ENCODE data around the gene TNFRSF14.

TNFRSF14 gene

GRCh38 chr1:2530513-2531361 is 25.4 kb upstream of the TNFRSF14 start:
- Histone ChIP-seq H3K79me2 (ENCODE audit: insufficient read depth, low read length) (peaks cover 3% of the 10 kb centered on the region), H3K27ac (ENCODE audit: low read depth, low read length) (no peak overlapping the region), H3K27me3 (ENCODE audit: low read length) (no peaks in the 10 kb centered on the region), H3K4me2 (ENCODE audit: low read depth, low read length, poor library complexity, severe bottlenecking) (no peak overlapping the region), H4K20me1 (ENCODE audit: low read depth, low read length) (no peaks in the 10 kb centered on the region), H3K9me3 (ENCODE audit: insufficient read depth, low read length) (no peaks in the 10 kb centered on the region), H3K4me3 (ENCODE audit: insufficient read depth, low read length, poor library complexity, severe bottlenecking) (no peak overlapping the region), H3F3A (ENCODE audit: insufficient read depth) (no peaks in the 10 kb centered on the region), H2AFZ (ENCODE audit: low read depth, low read length, severe bottlenecking) (no peak overlapping the region), H3K36me3 (ENCODE audit: low read length) (no peaks in the 10 kb centered on the region), H3K9me2 (replicated peaks; ENCODE audit: insufficient read depth, low read length) (no peaks in the 10 kb centered on the region), H3K9ac (ENCODE audit: low read length) (no peak overlapping the region)
- TF ChIP-seq CTCF (IDR thresholded peaks at IDR 0.05; ENCODE audit: insufficient read depth, low read length, poor library complexity, severe bottlenecking) (no peak), EZH2phosphoT487 (conservative IDR thresholded peaks at IDR 0.05; ENCODE audit: low read length) (no peak)

- H3K36me3 ChIP-seq (ENCODE audit: low read length) = no peaks in the 10 kb centered on the region
- no peaks in the 10 kb centered on the region for H3F3A ChIP-seq (ENCODE audit: insufficient read depth)
- no peak overlapping the region for H3K9ac ChIP-seq (ENCODE audit: low read length)
- no peaks in the 10 kb centered on the region for H4K20me1 ChIP-seq (ENCODE audit: low read depth, low read length)
- no peaks in the 10 kb centered on the region for H3K27me3 ChIP-seq (ENCODE audit: low read length)
- H3K79me2 ChIP-seq (ENCODE audit: insufficient read depth, low read length) = no peaks in the 10 kb centered on the region
- H3K9me2 ChIP-seq (replicated peaks; ENCODE audit: insufficient read depth, low read length) = no peaks in the 10 kb centered on the region
- no peak overlapping the region for H3K4me2 ChIP-seq (ENCODE audit: low read depth, low read length, poor library complexity, severe bottlenecking)
- TF ChIP-seq EZH2phosphoT487 (conservative IDR thresholded peaks at IDR 0.05; ENCODE audit: low read length) (no peak), CTCF (IDR thresholded peaks at IDR 0.05; ENCODE audit: insufficient read depth, low read length, poor library complexity, severe bottlenecking) (no peak)
- no peak overlapping the region for H2AFZ ChIP-seq (ENCODE audit: low read depth, low read length, severe bottlenecking)
- H3K27ac ChIP-seq (ENCODE audit: low read depth, low read length) = no peak overlapping the region
- no peaks in the 10 kb centered on the region for H3K9me3 ChIP-seq (ENCODE audit: insufficient read depth, low read length)
- H3K4me3 ChIP-seq (ENCODE audit: insufficient read depth, low read length, poor library complexity, severe bottlenecking) = no peak overlapping the region
These were observed 23.5 kb upstream of the TNFRSF14 start for GRCh38 chr1:2532485-2533160.

- H3F3A ChIP-seq (ENCODE audit: insufficient read depth) = no peaks in the 10 kb centered on the region
- no peak for TF ChIP-seq EZH2phosphoT487 (conservative IDR thresholded peaks at IDR 0.05; ENCODE audit: low read length)
- TF ChIP-seq CTCF (IDR thresholded peaks at IDR 0.05; ENCODE audit: insufficient read depth, low read length, poor library complexity, severe bottlenecking) = no peak
- no peak overlapping the region for H3K4me3 ChIP-seq (ENCODE audit: insufficient read depth, low read length, poor library complexity, severe bottlenecking)
- no peak overlapping the region for H2AFZ ChIP-seq (ENCODE audit: low read depth, low read length, severe bottlenecking)
- H4K20me1 ChIP-seq (ENCODE audit: low read depth, low read length) = no peaks in the 10 kb centered on the region
- H3K9me3 ChIP-seq (ENCODE audit: insufficient read depth, low read length) = no peaks in the 10 kb centered on the region
- no peaks in the 10 kb centered on the region for H3K79me2 ChIP-seq (ENCODE audit: insufficient read depth, low read length)
- no peak overlapping the region for H3K4me2 ChIP-seq (ENCODE audit: low read depth, low read length, poor library complexity, severe bottlenecking)
- no peaks in the 10 kb centered on the region for H3K27me3 ChIP-seq (ENCODE audit: low read length)
- H3K9ac ChIP-seq (ENCODE audit: low read length) = no peak overlapping the region
- no peaks in the 10 kb centered on the region for H3K36me3 ChIP-seq (ENCODE audit: low read length)
- no peaks in the 10 kb centered on the region for H3K9me2 ChIP-seq (replicated peaks; ENCODE audit: insufficient read depth, low read length)
- no peak overlapping the region for H3K27ac ChIP-seq (ENCODE audit: low read depth, low read length)
These were observed 22.8 kb upstream of the TNFRSF14 start for GRCh38 chr1:2533365-2533764.
